HepG2 (cell line): ENCODE measurements around the gene SRSF3. TPM values are rescaled to one million over a fixed set of nuclear protein-coding genes. Genes with fewer than 3 reads are reported as not detected.

ENCODE experiments used
- ATF4 ChIP-seq, 2 experiments: fragments of 450-650 bp in 1 of 2; sonication (generic) in 1 of 2; formaldehyde crosslinking; IDR thresholded peaks; 2 replicates each; pipeline versions ENCODE4 v1.5.0 to v1.8.0; 2020 to 2022; ENCODE audit warnings: mild to moderate bottlenecking in 1 of 2, missing genetic modification reagents in 1 of 2
- BRD4 ChIP-seq: sonication (generic); formaldehyde crosslinking; IDR thresholded peaks from 2 replicates; pipeline ENCODE4 v1.4.0; 2020; ENCODE audit warnings: missing genetic modification reagents
- HNF4G ChIP-seq, 2 experiments: sonication (generic) in 1 of 2; formaldehyde crosslinking in 1 of 2; IDR thresholded peaks; 2 replicates each; pipeline versions ENCODE4 v1.4.0 to v1.6.1; 2011 to 2020; ENCODE audit warnings: borderline replicate concordance in 2 of 2, low read depth in 2 of 2, mild to moderate bottlenecking in 2 of 2, low read length in 1 of 2, missing genetic modification reagents in 1 of 2, moderate library complexity in 1 of 2
- IKZF5 ChIP-seq: IDR thresholded peaks from 2 replicates; pipeline ENCODE4 v1.6.1; 2018; ENCODE audit warnings: missing genetic modification reagents, mild to moderate bottlenecking, missing compliant biosample characterization
- IRF9 ChIP-seq: sonication (generic); formaldehyde crosslinking; IDR thresholded peaks from 2 replicates; pipeline ENCODE4 v1.8.0; 2022; ENCODE audit warnings: missing genetic modification reagents, mild to moderate bottlenecking, borderline replicate concordance
- NCOA2 ChIP-seq: sonication (generic); formaldehyde crosslinking; IDR thresholded peaks from 2 replicates; pipeline ENCODE4 v1.8.0; 2022; ENCODE audit warnings: inconsistent platforms
- PLSCR1 ChIP-seq: sonication (generic); formaldehyde crosslinking; IDR thresholded peaks from 2 replicates; pipeline ENCODE4 v1.5.0; 2020; ENCODE audit warnings: missing genetic modification reagents, mild to moderate bottlenecking, borderline replicate concordance
- TFDP1 ChIP-seq: IDR thresholded peaks from 2 replicates; pipeline ENCODE4 v1.6.1; 2016; ENCODE audit warnings: missing compliant biosample characterization, missing genetic modification reagents, borderline replicate concordance
- TOPORS ChIP-seq: sonication (generic); formaldehyde crosslinking; IDR thresholded peaks from 2 replicates; pipeline ENCODE4 v1.8.0; 2023; ENCODE audit warnings: mild to moderate bottlenecking, missing genetic modification reagents
- ZKSCAN8 ChIP-seq: IDR thresholded peaks from 2 replicates; pipeline ENCODE4 v1.6.1; 2016; ENCODE audit warnings: borderline replicate concordance, missing genetic modification reagents, missing compliant biosample characterization
- ZMYM4 ChIP-seq: sonication (generic); formaldehyde crosslinking; IDR thresholded peaks from 2 replicates; pipeline ENCODE4 v1.8.1; 2023; ENCODE audit warnings: mild to moderate bottlenecking, missing genetic modification reagents
- ZNF10 ChIP-seq: sonication (generic); formaldehyde crosslinking; IDR thresholded peaks from 2 replicates; pipeline ENCODE4 v1.4.0; 2020; ENCODE audit warnings: mild to moderate bottlenecking, low read depth, missing genetic modification reagents, borderline replicate concordance
- ZNF205 ChIP-seq: IDR thresholded peaks from 2 replicates; pipeline ENCODE4 v1.6.1; 2018; ENCODE audit warnings: missing biosample characterization, missing genetic modification reagents
- ZNF317 ChIP-seq: sonication (generic); formaldehyde crosslinking; IDR thresholded peaks from 2 replicates; pipeline ENCODE4 v1.5.0; 2020; ENCODE audit warnings: mild to moderate bottlenecking, missing genetic modification reagents
- ZNF382 ChIP-seq: sonication (generic); formaldehyde crosslinking; IDR thresholded peaks from 2 replicates; pipeline ENCODE4 v1.5.0; 2020; ENCODE audit warnings: missing genetic modification reagents, mild to moderate bottlenecking, borderline replicate concordance
- ZNF503 ChIP-seq: sonication (generic); formaldehyde crosslinking; IDR thresholded peaks from 2 replicates; pipeline ENCODE4 v1.4.0; 2020; ENCODE audit warnings: missing genetic modification reagents
- ZNF784 ChIP-seq: sonication (generic); formaldehyde crosslinking; IDR thresholded peaks from 2 replicates; pipeline ENCODE4 v1.5.1; 2020; ENCODE audit warnings: missing genetic modification reagents, mild to moderate bottlenecking, borderline replicate concordance
- polyA plus RNA-seq, 8 experiments: library from polyadenylated mRNA; depleted of rRNA in 3 of 8; stranded (reverse) in 7 of 8; unstranded in 1 of 8; fragments of >200 nt; fragmentation: Illumina TruSeq in 4 of 8; extraction: Trizol in 4 of 8; gene quantifications; 2 replicates each; pipeline versions ENCODE4 v1.2.1 to v1.2.3, GENCODE V29; 2011 to 2016; ENCODE audit warnings: low read depth in 4 of 8, missing spikeins in 1 of 8, mixed read lengths in 1 of 8; ENCODE audit not compliant: insufficient read depth in 1 of 8
- total RNA-seq, 5 experiments: library from RNA; depleted of rRNA; stranded (reverse); fragments of >200 nt; fragmentation: Illumina TruSeq; extraction: Trizol; gene quantifications; 2 replicates each; pipeline ENCODE4 v1.2.3, GENCODE V29; 2016; ENCODE audit warnings: low read depth in 1 of 5

Gene SRSF3
- total and polyA plus RNA-seq, 2 of the 13 experiments (the other 11 are each of a cell fraction or from before 2014, with no cell fraction given), result 206 to 684 TPM

- TF ChIP-seq ZKSCAN8 (CRISPR knock-in tag), result no peak
- no peak for TF ChIP-seq ZNF317
- no peak for TF ChIP-seq ZMYM4 (CRISPR knock-in tag)
- peak; percentile 16; the same call in 1 of the 2 replicates for TF ChIP-seq ZNF205 (CRISPR knock-in tag)
- no peak for TF ChIP-seq IRF9 (CRISPR knock-in tag)
- 0 out of 2 replicates have a peak, but pooled peaks have one; percentile 10 for TF ChIP-seq HNF4G (IDR thresholded peaks at IDR 0.05; ENCODE audit: borderline replicate concordance, low read depth, low read length)
- no peak for TF ChIP-seq HNF4G (CRISPR knock-in tag; IDR thresholded peaks at IDR 0.05; ENCODE audit: borderline replicate concordance, low read depth)
- no peak for TF ChIP-seq PLSCR1
- 0 out of 4 replicates have a peak, but pooled peaks of 1 of the 2 experiments have one; percentile 31 for TF ChIP-seq ATF4 (CRISPR knock-in tag; IDR thresholded peaks at IDR 0.05)
- TF ChIP-seq BRD4 (CRISPR knock-in tag), result no peak
- TF ChIP-seq ZNF10 (CRISPR knock-in tag), result no peak
- no peak for TF ChIP-seq TOPORS (CRISPR knock-in tag)
- 0 out of 2 replicates have a peak, but pooled peaks have one; percentile 2 for TF ChIP-seq ZNF503 (CRISPR knock-in tag)
- TF ChIP-seq IKZF5 (CRISPR knock-in tag), result no peak
- peak; percentile 52; the same call in 1 of the 2 replicates for TF ChIP-seq ZNF784 (CRISPR knock-in tag)
- TF ChIP-seq ZNF382 (CRISPR knock-in tag), result no peak
- no peak for TF ChIP-seq TFDP1 (CRISPR knock-in tag)
- no peak for TF ChIP-seq NCOA2 (CRISPR knock-in tag)
These were observed 563 bp upstream of the SRSF3 start (continued) for GRCh38 chr6:36593569-36594028.
